Activated naive CD4-positive, alpha-beta T cell treated with Interleukin-2 at 50 U/mL for 16 hours (primary cell): Measurements from ENCODE around the gene BHMT2.
A peak's percentile ranks its signal among the peaks of the same experiment; 100 is the strongest.

ENCODE experiments used
- DNase-seq: peaks from one replicate; pipeline ENCODE4 v3.0.0-alpha.2; 2020

The BHMT2 gene, protein sequence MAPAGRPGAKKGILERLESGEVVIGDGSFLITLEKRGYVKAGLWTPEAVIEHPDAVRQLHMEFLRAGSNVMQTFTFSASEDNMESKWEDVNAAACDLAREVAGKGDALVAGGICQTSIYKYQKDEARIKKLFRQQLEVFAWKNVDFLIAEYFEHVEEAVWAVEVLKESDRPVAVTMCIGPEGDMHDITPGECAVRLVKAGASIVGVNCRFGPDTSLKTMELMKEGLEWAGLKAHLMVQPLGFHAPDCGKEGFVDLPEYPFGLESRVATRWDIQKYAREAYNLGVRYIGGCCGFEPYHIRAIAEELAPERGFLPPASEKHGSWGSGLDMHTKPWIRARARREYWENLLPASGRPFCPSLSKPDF

DNA sequence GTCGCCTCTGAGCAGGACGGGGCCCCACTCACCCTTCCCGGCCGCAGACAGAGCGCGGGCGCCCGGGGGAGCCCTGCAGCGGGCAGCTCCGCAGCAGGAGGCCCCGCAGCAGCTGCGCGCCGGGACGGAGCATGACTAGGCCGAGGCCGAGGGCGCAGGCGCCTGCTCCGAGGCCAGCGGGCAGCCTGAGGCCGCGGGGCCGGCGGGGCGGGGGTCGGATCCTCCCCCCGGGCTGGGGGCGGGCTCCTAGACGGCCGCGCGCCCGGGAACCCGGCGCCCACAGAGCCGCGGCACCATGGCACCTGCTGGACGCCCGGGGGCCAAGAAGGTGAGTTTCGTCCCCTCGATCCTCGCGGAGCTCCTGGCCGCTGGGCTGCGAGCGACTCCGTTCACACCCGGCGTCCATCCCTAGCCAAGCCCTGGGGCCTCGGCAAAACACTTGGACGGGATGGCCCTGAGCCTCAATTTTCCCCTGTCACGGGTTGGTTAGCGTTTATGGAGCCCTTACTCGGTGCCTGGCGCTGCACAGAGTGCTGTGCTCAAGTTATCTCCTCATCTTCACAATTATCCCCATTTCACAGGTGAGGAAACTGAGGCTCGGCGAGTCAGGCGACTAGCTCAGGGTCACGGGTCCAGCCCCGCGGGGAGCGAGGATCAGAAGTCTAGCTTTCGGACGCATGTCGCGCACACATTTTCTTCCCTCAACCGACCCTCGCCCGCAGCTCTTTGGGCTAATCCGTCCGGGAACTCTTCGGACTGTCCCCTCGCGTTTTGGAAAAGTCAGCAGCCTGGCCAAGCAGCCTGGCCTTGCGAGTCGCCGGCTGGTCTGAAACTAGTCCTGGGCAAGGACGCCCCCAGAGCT lies at the start of gene BHMT2, which contains the start of gene DMGDH:
Gene BHMT2, plus strand, starts transcription at position 280 of the 862 bp plus-strand sequence. Its CDS starts 16 bp downstream, at position 296.
Gene DMGDH, minus strand, starts transcription at position 187 of the 862 bp plus-strand sequence. Its CDS starts 54 bp downstream, at position 133.
- DNase-seq = no peak

DNA sequence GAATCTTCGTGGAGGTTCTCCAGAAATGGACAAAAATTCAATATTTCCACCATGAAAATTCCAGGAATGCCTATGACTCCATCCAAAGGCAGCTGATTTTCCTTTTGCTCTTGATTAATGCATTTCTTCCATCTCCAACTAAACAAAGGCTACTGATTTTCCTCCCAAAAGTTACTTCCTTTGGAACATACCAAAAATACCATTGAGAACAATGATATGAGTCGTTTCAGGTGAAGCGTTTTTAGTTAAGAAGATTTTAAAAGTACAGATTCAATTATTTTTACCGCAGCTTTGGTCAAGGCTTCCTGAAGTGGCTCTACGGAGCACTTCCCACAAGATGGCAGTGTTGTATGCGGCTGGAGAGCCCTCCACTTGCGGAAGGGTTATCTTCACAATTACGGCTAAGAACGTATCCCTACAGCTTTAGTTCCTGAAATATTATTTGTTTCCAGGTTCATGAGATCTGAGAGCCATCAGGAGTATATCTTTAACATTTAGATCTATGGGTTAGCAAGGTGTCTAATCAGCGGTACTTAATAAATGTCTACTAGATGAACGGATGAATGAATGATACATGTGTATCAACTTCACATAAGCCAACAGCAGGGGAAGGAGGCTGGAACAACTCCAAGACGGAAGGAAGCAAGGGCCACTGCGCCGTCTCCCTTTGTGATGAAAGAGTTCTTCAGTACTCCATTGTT lies 48.6 kb upstream of the BHMT2 start:
- peak; percentile 31 for DNase-seq

DNA sequence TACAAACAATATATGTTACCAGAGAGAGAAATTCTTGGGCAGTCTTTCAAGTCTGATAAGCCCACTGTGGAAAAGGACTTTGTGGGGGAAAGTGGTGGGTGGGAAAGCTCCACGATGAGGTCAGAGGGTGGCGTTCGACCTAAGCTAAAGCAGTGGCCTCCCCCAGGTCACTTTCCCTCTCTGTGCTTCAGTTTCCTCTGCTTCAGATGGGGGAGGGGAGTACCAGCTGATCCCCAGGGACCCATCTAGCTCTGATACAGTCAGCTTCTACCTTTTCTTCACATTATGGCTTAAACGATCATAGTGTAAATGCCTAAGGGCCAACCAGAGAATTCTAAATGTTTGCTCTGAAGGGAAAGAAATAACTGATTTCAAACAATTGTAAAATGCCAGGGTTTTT lies 47.8 kb upstream of the BHMT2 start:
- no peak for DNase-seq

DNA sequence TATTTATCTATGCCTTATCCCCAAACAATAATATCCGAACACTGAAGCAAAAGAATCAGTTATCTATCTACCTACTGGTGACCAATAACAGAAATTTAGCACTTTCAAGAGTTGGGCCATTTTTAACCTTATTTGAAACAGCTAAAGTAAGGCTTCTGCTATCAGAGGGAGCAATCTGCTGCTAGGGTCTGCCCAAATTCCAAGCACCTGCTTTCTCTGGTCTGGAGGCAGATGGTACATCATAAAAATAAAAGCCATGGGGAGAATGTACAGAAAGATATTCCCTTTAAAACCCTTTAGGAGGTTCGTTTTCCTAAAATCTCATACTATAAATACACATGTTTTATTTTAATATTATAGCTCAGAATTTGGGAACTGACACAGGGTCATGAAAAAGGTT lies 46.8 kb upstream of the BHMT2 start:
- DNase-seq = no peak

DNA sequence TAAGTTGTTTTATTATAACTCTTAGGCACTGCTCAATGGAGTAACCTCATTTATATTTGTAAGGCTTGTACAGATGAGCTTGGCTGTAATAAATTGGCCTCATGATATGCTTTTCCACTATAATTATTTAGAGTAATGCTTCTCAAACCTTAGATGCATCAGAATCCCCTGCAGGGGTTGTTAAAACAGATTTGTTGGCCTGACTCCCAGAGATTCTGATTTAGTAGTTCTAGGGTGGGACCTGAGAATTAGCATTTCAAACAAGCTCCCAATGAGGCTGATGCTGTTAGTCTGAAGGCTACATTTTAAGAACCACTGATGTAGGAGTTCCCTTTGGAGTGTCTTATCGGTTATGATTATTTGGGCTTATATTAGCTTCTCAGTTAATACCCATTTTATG lies 46.2 kb upstream of the BHMT2 start:
- no peak for DNase-seq

DNA sequence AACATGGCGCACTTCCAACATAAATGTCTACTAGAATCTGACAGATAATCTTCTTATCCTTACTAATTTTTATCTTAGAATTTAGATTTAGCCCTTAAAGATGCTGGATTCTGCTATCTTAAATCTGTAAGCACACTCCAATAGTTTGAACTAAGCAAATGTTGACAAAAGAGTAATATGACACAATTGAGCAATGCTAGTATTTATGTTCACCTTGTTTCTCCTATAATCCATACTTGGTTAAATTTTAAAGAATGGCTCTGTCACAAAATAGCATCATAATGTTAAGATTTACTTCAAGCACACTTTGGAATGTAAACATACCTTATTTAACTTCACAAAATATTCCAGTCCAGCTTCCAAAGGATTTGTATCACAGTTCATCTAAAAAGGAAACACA lies 45.6 kb upstream of the BHMT2 start:
- DNase-seq = no peak

DNA sequence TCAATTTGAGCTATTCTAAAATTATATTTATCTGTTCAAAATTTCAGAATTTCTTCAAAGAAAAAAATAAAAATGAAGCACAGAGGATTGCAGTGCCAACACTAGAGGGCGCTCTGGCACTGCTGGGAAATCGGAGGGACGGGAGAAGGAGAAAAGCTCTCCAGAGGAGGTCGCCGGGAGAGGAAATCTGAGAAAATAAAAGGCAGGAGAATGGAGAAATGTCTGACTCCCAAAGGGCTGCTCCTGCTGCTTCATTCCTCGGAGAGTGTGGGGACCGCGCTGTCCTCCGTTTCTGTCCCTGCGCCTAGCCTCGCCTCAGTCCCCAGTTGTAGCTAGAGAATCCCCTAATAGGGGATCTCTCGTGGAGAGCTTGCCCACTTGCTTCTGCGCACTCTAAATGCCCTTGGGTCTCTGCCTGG lies 44.5 kb upstream of the BHMT2 start:
- peak; percentile 45 for DNase-seq

DNA sequence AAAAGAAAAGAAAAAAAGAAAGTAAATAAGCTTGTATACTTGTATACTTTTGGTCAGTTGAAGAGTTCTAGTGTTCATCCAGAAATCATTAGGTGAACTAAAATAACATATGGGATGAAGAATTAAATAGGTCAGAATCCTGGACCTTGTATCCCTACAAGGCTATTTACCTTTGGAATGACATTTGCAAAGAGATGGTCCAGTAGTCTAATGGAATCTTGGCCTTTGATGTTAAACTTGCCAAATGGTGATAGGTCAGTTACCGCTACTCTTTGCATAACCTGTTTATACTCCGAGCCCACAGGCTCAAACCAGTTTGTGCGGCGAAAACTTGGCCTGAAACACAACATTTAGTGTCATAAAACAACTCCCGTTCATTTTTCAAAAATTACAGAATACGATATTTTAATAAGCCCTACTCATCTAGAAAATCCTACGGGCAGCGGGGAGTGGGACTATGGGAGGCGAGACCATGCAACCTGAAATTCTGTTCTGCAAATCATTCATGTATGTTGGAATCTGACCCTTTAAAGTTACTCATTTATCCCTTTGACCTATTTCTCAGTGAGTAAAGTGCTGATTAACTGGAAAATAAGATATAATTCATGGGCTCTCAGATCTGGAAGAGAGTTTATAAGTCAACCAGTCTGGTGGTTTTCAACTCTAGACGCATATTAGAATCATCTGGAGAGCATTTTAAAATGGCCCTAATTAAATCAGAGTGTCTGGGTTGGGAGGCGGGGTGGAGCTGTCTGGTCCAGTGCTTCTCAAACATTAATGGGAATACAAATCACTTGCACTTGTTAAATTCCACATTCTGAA lies 38.7 kb upstream of the BHMT2 start:
- no peak for DNase-seq

DNA sequence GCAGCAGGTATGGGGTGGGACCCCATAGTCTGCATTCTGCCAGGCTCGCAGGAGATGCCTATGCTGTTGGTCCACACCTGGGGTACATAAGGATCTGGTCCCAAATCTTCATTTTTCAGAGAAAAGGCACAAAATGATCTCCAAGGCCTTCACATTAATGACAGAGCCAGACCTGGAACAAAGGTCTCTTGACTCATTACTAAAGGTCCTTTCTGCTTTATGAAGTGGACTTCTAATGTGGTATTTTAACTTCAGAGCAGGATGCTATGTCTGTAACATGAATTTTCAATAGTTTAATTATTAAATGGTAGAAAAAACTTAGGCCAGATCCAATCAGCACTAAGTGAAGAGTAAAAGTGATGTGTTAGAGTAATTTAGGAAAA lies 38.1 kb upstream of the BHMT2 start:
- DNase-seq = no peak

DNA sequence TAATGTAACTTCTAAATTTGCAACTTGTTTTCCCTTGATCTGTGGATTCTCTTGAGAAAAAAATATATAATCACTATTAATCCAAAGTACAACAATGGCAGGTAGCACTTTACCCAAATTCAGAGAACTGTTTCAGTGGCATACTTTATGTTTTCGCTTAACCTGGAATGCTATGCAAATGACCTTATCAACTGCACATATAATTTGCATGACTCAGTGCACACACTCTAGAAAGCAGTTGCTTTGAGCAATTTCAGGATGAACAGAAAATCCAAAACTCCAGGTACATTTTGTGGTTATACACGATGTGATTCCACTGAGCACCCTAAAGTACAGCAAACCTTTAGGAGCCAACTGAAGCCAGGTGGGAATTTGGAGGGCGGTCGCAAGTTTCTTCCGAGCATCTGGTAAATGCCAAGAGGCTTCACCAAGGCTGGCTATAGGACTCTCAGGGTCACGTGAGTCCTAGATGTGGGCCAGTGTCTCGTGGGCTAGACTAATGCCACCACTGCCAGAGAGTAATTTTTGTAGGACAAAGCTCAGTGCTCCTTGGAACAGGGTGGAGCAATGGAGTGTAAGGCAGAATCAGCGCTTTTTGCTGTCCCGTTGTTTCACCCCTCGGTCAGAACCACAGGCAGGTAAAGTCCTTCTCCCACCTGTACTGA lies 37.4 kb upstream of the BHMT2 start:
- no peak for DNase-seq

DNA sequence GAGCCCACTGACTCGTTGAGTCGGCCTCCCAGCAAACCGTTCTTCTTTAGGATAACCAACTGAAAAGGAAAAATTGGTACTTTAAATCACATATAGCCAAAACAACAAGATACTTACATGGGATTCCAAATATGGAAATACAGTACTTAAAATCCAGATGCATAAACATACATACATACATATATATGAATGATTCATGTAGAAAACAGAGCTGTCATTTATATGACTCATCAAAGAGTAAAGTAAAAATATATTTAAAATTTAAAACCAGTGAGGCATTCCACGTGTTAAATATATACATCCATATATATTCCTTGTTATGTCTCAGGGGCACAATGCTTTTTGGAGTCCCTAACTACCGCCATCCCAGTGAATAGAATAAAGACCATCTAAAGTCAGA lies 36.8 kb upstream of the BHMT2 start:
- no peak for DNase-seq

DNA sequence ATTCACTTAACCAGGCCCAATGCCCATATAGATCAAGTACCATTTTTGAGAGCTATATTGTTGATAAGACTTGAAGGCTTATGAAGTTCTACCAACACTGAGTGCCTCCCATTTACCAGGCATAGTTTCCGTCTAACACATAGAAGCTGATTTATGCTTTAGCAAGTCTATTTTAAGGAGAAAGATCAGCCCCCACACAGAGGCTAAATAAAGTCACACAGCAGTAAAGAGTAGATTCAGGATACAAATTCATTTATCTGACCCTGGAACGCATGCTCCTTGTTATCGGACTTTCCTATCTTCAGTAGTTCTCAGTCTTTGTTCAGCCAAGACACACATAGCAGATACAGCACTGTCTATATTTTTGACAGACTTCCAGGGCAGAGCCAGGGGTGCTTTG lies 34.3 kb upstream of the BHMT2 start:
- no peak for DNase-seq

DNA sequence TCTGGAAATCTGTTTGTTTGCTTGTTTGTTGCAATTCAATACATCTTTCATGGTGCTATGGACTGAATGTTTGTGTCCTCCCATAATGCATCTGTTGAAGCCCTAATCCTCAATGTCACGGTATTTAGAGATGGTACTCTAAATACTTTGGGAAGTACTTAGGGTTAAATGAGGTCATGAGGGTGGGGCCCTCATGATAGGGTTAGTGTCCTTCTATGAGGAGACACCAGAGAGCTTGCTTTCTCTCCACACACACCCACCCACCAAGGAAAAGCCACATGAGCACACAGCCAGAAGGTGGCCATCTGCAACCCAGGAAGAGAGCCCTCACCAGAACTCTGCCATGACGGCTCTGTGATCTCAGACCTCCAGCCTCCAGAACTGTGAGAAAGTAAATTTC lies 32.8 kb upstream of the BHMT2 start:
- no peak for DNase-seq

DNA sequence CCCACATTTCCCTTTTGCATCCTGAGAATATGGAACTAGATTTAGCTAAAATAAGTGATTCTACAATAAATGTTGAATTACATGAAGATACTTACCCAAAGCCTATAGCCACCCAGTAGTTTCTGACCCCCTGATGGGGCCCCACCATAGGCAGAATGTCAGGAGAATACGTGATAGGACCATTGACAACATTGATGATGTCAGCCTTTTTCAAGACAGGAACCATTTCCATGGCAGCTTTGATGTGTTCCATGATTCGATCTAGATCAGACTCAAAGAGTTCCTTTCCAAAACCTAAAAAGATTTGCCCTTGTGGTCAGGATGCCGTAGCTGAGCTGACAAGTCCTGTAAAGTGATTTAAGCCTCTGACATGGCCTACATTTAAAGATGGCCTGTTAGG lies 27.4 kb upstream of the BHMT2 start:
- DNase-seq = no peak

DNA sequence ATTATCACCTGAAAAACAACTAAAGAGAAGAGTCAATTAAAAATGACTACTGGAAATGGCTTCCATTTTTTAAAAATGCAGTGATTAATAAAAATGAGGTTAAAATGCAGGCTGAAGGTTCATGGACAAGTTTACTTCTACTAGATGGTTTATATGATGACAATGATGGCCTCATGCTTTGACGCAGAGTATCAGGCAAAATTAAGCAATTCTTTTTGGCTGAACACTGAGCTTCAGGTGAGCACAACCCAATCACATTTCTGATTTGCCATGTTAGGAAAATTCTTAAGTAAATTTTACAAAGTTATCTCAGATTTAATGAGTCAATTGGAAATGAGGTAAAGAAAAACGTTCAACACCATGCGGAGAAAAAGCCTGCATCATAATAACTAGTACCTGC lies 22.4 kb upstream of the BHMT2 start:
- no peak for DNase-seq

DNA sequence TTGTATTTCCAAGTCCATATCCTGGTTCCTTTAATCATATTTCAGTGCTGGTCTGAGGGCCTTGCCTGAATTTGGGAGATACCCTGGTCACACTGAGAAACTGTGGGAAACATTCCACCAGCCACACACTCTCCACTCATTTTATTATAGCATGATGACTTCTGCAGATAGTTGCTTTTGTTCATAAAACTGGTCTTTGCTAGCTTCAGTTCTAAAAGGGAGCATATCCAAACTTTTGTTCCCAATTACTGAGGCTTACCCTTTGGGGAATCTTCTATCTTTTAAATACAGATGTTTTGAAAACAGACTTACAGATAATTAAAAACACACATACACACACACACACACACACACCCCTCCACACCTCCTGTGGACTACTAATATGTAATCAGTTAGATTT lies 21.1 kb upstream of the BHMT2 start:
- no peak for DNase-seq

DNA sequence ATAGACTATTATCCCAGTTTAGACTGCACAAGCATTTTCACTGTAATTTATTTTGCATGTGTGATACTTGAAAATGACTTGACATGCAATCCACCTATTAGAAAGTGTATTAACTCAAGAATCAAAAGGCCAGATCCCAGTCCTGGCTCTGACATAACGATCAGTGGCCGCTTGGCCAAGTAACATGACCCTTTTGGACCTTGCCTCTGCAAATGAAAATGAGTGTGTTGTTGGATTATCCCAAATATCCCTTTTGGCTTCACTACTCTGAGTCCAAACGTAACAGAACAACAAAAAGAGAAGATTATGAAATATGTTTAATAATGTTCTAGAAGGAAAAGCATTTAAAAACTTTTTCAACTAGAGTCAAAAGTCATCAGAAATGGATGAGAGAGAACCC lies 19.1 kb upstream of the BHMT2 start:
- no peak for DNase-seq

DNA sequence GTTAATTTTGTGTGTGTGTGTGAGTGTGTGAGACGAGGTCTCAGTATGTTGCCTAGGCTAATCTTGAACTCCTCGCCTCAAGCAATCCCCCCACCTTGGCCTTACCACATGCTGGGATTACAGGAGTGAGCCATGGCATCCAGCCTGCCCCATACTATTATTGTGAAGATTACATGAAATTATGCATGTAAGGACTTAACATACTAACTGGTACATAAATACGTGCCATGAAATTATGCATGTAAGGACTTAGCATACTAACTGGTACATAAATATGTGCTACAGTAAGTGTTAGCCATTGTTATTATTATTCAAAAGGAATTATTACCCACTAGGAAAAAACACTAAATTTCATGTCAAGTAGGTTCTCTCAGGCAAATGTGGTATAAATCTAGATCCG lies 16.2 kb upstream of the BHMT2 start:
- no peak for DNase-seq

DNA sequence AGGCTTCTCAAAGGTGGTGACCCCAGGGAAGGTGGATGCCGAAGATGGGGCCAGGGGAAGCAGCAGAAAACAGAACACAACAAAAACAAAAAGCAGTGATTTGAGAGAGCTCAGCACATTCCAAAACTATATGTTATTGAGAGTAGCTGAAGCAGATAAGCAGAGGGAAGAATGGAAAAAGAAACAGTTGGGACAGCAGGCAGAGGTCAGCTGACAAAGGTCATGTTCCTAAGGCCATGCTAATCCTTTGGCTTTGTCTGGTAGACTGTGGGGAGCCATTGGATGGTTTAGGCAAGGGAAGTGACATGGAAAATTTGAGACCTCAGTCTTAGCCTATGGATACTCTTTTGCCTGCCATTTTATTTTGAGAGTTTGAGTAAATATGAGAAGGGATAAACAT lies 14.6 kb upstream of the BHMT2 start:
- no peak for DNase-seq

DNA sequence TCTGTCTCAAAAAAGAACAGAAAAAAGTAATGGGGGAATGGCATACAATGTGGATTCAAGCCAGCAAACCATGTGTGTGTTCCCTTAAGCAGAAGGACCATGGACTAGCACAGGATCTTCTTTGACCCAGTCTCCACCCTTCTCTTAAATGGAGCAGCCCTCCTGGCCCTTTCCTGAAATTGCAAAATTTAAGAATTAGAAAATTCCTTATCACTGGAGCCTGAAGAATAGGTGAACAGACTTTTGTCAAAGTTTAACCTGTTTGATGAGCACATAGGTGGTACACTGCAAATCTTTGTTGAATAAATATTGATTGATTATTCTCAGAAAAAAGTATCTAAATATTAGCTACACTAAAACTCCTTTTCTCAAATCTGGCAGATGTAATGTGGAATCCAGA lies 12.7 kb upstream of the BHMT2 start:
- no peak for DNase-seq

DNA sequence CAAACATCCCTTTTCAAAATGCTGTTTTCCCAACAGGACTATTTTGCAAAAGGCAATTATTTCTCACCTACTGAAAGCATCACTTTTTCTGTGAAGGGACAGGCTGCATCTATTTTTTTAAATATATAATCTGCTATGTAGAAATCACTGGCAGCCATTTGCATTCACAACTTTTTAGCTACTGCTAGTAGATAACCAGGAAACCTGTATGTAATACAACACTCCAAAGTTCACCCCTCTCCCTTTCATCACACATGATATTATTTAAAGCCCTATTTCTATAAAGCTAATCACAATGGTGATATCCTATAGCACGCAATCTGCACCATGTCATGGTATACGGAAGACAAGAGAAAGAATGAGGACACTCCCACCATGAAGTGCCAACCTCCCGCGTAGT lies 9.9 kb upstream of the BHMT2 start:
- no peak for DNase-seq

DNA sequence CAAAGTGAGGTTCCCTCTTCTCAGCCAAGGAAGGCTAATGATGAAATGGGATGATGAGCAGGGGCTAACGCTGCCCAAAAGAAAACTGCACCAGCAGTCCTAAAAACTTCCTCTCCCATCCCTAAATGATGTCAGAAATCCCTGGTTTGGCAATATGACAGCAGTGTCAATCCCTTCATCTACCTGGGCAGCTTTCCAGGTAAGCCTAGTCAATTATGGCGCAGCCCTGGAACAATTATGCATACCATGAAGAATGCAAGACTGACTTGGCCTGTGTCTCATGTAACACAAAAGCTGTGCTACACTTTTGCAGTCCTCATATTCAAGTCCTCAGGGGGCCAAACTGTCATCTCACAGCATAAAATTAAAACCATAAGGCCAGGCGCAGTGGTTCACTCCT lies 7.1 kb upstream of the BHMT2 start:
- DNase-seq = no peak
